Stimulated activated CD4-positive, alpha-beta T cell treated with anti-CD3 and anti-CD28 coated beads, TNF-alpha, amount 100 ng/mL, for 48 hours (primary cell): Measurements from ENCODE around the gene CNN1.
"Not testable (repeated sequence)": the region's sequence is repeated elsewhere in the genome, so short reads cannot be mapped to it uniquely, and the experiment has no call there.

Experiments
- DNase-seq, 3 donors: peaks; one replicate each; pipeline ENCODE4 v3.0.0-alpha.2; 2020; ENCODE audit warnings: low read depth in 3 of 3

Gene CNN1

GRCh38 chr19:11564082-11564807 lies 25.6 kb downstream of the CNN1 start:
- not testable (repeated sequence) for DNase-seq

- not testable (repeated sequence) for DNase-seq
Measured at GRCh38 chr19:11565649-11565980, 27.0 kb downstream of the CNN1 start.

DNA sequence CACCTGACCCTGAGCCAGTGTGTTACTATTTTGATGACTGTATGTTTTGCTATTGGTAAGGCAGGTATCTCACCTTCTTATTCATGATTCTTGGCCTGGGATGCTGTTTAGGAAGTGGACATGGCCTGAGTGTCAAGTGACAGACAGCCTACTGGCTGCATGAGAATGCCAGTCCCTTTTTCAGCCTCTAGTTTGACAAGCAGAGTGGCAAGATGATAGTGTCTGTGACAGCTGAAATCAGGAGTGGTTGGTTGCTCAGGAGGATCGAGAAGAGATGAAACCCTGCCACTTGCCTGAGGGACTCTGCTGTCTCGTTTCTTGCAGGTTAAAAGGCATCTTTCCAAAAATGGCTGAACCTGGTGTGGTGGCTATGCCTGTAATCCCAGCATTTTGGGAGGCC lies 27.5 kb downstream of the CNN1 start:
- DNase-seq: no peak

DNA sequence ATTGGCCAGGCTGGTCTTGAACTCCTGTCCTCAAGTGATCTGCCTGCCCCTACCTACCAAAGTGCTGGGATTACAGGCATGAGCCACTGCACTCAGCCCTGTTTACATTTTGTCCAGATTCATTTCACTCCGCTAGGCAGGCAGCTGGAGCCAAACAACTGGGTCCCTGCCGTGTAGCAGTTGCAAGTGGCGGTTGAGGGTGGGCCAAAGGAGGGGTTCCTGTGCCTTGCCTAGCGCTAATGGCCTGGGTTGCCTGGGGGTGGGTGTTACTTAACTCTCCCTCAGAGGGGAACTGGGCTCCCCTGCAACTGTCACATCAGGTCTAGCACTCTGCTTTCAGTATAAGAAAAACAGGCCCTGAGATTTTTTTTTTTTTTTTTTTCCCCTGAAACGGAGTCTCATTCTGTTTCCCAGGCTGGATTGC lies 31.4 kb downstream of the CNN1 start:
- no peak for DNase-seq

- DNase-seq: not testable (repeated sequence)
Measured at GRCh38 chr19:11573354-11573753, 34.7 kb downstream of the CNN1 start.

DNA sequence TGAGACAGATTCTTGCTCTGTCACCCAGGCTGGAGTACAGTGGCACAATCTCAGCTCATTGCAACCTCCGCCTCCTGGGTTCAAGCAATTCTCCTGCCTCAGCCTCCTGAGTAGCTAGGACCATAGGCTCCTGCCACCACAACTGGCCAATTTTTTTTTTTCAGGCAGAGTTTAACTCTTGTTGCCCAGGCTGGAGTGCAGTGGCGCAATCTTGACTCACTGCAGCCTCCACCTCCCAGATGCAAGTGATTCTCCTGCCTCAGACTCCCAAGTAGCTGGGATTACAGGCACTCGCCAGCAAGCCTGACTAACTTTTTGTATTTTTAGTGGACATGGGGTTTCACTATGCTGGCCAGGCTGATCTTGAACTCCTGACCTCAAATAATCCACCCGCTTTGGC lies 35.1 kb downstream of the CNN1 start:
- not testable (repeated sequence) for DNase-seq

DNA sequence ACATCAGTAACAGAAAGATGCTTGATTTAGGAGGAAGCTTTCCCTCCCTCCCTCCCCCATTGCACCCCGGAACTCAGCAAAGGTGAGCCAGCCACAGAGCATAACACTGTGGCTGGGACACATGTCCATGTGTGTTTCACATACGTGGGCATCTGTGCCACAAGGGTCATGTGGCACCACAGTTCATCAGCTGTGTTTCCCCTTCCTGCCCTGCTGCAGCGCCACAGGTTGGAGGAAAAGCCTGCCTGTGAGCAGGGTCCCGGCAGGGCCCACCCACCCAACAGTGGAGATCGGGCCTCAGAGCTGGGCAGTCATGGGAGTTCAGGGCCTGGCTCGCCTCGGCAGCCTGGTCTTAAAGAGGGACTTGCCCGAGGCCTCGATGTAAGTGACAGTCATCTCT lies 36.0 kb downstream of the CNN1 start:
- no peak for DNase-seq

- no peak for DNase-seq
Measured at GRCh38 chr19:11576227-11576626, 37.6 kb downstream of the CNN1 start.

GRCh38 chr19:11577451-11578257 lies 39.0 kb downstream of the CNN1 start, which contains the start of gene ACP5:
TSS of gene ACP5 (minus strand) at chr19:11577645. CDS start at chr19:11577317, 328 bp downstream.
- DNase-seq: no peak

- peak in 1 of 3 donors; percentile 25 for DNase-seq
Measured at GRCh38 chr19:11578258-11579142, 39.8 kb downstream of the CNN1 start.

DNA sequence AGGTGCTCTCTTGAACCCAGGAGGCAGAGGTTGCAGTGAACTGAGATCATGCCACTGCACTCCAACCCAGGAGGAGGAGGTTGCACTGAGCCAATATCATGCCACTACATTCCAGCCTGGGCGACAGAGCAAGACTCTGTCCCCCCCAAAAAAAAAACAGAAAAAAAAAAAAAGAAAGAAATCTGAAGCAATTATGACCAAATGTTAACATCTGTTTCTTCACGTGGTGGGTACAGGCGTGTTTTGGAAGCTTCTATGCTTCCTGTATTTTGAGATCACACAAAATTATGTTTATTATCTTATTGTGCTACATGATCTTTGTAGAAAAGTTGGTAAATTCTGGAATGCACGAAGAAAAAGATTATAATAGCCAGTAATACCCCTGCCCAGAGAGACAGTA lies 41.5 kb downstream of the CNN1 start:
- DNase-seq: no peak

- DNase-seq: peak in 2 of 3 donors; percentile 37 to 48
Measured at GRCh38 chr19:11581740-11582139, 43.1 kb downstream of the CNN1 start.

- no peak for DNase-seq
Measured at GRCh38 chr19:11586331-11586730, 47.7 kb downstream of the CNN1 start.

DNA sequence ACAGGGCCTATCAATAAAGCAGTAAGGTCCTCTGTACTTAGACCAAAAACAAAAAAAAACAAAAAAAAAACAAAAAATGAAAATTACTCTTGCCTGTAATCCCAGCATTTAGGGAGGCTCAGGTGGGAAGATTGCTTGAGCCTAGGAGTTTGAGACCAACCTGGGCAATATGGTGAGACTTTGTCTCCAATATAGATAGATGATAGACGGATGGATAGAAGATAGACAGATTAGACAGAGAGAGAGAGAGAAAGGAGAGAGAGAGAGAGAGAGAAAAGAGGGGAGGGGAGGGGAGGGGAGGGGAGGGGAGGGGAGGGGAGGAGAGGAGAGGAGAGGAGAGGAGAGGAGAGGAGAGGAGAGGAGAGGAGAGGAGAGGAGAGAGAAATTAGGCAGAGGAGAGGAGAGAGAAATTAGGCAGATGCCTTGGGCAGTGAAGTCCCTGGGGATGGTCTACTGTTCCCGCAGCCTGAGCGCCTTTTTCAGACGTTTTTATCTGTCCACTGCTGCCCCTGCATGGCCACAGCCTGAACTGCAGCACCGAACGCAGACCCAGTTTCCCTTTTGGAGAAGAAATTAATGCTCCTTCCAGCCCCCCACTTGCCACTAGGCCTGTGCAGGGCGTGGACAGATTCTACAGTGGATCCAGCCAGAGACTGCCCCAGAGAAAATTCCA lies 48.8 kb downstream of the CNN1 start:
- DNase-seq: peak; percentile 61 to 67 (median 64)

DNA sequence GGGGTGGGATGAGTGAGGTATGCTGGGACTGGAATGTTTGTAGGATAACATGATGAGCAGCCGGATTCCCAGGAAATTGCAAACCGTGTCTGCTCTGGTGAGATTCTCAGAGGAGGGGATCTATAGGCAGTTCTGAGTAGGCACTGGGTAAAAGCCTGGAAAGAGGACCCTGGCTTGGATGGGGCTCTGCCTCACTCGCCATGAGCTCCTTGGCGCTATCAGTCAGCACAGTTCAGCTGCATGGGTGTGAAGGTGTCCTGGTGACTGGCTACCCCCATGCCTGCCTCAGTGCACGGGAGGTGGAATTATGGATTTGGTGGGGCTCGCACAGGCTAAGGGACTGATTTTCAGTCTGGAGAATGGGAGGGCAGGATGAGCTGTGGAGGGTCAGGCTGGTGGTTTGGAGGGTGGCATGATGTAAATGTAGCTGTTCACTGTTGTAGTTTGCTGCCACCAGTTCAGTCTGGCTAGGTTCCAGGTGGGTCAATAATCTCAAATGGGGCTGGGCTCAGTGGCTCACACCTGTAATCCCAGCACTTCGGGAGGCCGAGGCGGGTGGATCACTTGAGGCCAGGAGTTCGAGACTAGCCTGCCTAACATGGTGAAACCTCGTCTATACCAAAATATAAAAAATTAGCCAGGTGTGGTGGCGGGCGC lies 49.5 kb downstream of the CNN1 start:
- no peak for DNase-seq

DNA sequence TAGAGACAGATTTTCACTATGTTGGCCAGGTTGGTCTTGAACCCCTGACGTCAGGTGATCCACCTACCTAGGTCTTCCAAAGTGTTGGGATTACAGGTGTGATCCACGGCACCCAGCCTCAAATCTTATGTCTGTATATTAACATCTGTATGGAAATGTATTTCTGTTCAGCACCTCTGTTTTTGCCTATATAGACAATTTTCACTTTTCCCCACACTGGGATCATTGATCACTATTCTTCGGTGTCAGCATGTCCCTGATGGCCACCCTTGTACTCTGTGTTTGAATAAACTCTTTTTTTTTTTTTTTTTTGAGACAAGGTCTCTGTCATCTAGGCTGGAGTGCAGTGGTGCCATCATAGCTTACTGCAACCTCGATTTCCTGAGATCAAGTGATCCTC lies 55.4 kb downstream of the CNN1 start:
- no peak for DNase-seq

DNA sequence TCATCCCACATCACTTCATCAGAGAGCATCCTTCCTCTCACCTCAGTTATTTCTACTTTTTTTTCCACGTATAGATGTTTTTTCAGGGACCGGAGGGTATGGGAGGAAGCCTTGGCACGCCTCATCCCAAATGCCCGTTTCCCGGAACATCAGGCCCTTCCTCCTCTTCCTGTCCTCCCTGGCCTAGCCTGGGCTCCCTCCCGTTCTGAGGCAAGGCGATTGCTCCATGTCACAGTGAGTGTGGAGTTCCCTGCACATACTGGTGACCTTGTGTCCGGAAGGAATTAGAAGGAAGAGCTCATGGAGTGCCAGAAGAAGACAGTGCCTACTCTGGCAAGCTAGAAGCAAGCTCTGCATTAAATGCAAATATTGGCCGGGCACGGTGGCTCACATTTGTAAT lies 57.5 kb downstream of the CNN1 start:
- no peak for DNase-seq

- DNase-seq: peak; percentile 93 to 97 (median 96)
Measured at GRCh38 chr19:11597202-11598102, 58.8 kb downstream of the CNN1 start, which contains the start of gene ZNF627. TSS of gene ZNF627 (plus strand) at chr19:11597483. CDS start at chr19:11597628, 145 bp downstream.

DNA sequence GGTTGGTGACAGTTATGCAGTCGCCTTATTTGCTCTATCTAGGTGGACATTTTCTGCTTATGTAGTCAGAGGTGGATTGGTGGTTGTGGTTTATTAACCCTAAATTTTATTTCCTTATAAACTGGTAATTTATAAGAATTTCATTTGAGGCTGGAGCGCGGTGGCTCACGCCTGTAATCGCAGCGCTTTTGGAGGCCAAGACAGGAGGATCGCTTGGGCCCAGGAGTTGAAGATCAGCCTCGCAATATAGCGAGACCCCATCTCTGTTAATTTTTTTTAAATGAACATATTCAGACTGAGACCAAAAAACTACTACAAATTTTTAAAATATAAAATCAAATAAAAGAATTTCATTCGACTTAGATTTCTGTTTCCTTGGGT lies 59.4 kb downstream of the CNN1 start:
- no peak for DNase-seq

GRCh38 chr19:11598746-11599145 lies 60.1 kb downstream of the CNN1 start:
- no peak for DNase-seq
